GM21515 (cell line): ENCODE measurements around the gene TOMM34.
A peak's percentile ranks its signal among the peaks of the same experiment; 100 is the strongest.

ENCODE experiments used
- ATAC-seq: cut with Tn5 transposase; IDR thresholded peaks from one replicate; pipeline ENCODE4 v1.9.1; 2021; ENCODE audit not compliant: unreplicated experiment

TOMM34 gene

GRCh38 chr20:44936510-44936909 is 23.7 kb downstream of the TOMM34 start:
- no peak for ATAC-seq

GRCh38 chr20:44932916-44933315 is 27.3 kb downstream of the TOMM34 start:
- ATAC-seq: no peak

GRCh38 chr20:44931911-44932310 is 28.3 kb downstream of the TOMM34 start:
- ATAC-seq: no peak

- ATAC-seq: no peak
These were observed 29.6 kb downstream of the TOMM34 start for GRCh38 chr20:44930517-44931168.

GRCh38 chr20:44928595-44928994 is 31.6 kb downstream of the TOMM34 start:
- no peak for ATAC-seq

GRCh38 chr20:44924541-44924940 is 35.7 kb downstream of the TOMM34 start:
- no peak for ATAC-seq

- no peak for ATAC-seq
These were observed 38.8 kb downstream of the TOMM34 start for GRCh38 chr20:44921447-44921846.

GRCh38 chr20:44918761-44919160 is 41.4 kb downstream of the TOMM34 start:
- ATAC-seq: no peak

- no peak for ATAC-seq
These were observed 41.9 kb downstream of the TOMM34 start for GRCh38 chr20:44918342-44918741.

- no peak for ATAC-seq
These were observed 42.8 kb downstream of the TOMM34 start for GRCh38 chr20:44917399-44917798.

- no peak for ATAC-seq
These were observed 43.6 kb downstream of the TOMM34 start for GRCh38 chr20:44916586-44916985.

- ATAC-seq: no peak
These were observed 45.3 kb downstream of the TOMM34 start for GRCh38 chr20:44914924-44915323.

GRCh38 chr20:44912189-44912588 is 48.0 kb downstream of the TOMM34 start:
- ATAC-seq: no peak

- ATAC-seq: no peak
These were observed 48.8 kb downstream of the TOMM34 start for GRCh38 chr20:44911264-44911921.

- ATAC-seq: no peak
These were observed 49.4 kb downstream of the TOMM34 start for GRCh38 chr20:44910690-44911262.

- peak; percentile 70 for ATAC-seq
These were observed 50.1 kb downstream of the TOMM34 start, which contains the start of gene PABPC1L for GRCh38 chr20:44909872-44910689. TSS of gene PABPC1L (plus strand) at chr20:44910060. CDS start at chr20:44910144, 84 bp downstream.

GRCh38 chr20:44908987-44909871 is 51.0 kb downstream of the TOMM34 start:
- ATAC-seq: no peak

- no peak for ATAC-seq
These were observed 55.8 kb downstream of the TOMM34 start for GRCh38 chr20:44904377-44904776.

- no peak for ATAC-seq
These were observed 58.2 kb downstream of the TOMM34 start for GRCh38 chr20:44901974-44902373.

GRCh38 chr20:44900231-44900854 is 59.9 kb downstream of the TOMM34 start:
- no peak for ATAC-seq
